DND-41 (cell line): Measurements from ENCODE around the gene LTBP3.
"Not testable (repeated sequence)": the region's sequence is repeated elsewhere in the genome, so short reads cannot be mapped to it uniquely, and the experiment has no call there.

Experiments
- EZH2 ChIP-seq: IDR thresholded peaks from 3 replicates; pipeline ENCODE4 v1.6.1; 2012; ENCODE audit warnings: borderline replicate concordance, low read depth, mild to moderate bottlenecking, moderate library complexity, low read length, inconsistent platforms; ENCODE audit not compliant: severe bottlenecking
- TF ChIP-seq, protein P1 (sequence below): IDR thresholded peaks from 2 replicates; pipeline ENCODE4 v1.5.1; 2012; ENCODE audit warnings: borderline replicate concordance, low read length, moderate library complexity, mild to moderate bottlenecking; ENCODE audit not compliant: poor library complexity, severe bottlenecking; ENCODE audit errors: extremely low read depth

DNA sequence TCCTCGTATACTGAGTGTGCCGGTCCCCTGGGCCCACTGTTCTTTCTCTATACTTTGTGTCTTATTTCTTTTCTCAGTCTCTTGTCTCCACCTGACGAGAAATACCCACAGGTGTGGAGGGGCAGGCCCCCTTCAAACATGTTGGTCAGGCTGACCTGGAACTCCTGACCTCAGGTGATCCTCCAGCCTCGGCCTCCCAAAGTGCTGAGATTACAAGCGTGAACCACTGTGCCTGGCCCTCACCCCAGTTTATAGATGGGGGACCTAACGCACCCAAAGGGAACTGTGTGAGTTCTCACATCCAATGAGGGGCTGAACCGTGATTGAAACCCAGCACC is 34.6 kb downstream of the LTBP3 start:
- TF ChIP-seq, protein P1, sequence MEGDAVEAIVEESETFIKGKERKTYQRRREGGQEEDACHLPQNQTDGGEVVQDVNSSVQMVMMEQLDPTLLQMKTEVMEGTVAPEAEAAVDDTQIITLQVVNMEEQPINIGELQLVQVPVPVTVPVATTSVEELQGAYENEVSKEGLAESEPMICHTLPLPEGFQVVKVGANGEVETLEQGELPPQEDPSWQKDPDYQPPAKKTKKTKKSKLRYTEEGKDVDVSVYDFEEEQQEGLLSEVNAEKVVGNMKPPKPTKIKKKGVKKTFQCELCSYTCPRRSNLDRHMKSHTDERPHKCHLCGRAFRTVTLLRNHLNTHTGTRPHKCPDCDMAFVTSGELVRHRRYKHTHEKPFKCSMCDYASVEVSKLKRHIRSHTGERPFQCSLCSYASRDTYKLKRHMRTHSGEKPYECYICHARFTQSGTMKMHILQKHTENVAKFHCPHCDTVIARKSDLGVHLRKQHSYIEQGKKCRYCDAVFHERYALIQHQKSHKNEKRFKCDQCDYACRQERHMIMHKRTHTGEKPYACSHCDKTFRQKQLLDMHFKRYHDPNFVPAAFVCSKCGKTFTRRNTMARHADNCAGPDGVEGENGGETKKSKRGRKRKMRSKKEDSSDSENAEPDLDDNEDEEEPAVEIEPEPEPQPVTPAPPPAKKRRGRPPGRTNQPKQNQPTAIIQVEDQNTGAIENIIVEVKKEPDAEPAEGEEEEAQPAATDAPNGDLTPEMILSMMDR, result not testable (repeated sequence)
- not testable (repeated sequence) for TF ChIP-seq EZH2
